Activated naive CD8-positive, alpha-beta T cell treated with anti-CD3 and anti-CD28 coated beads, Interleukin-2, amount 50 U/mL, for 24 hours (primary cell): ENCODE data around the gene RPS21.

Experiments
- ATAC-seq: fragments of 150-1000 bp; cut with Tn5 transposase; one replicate; pipeline ENCODE4 v1.10.0; 2021
- DNase-seq: peaks from one replicate; pipeline ENCODE4 v3.0.0; 2021
- H3K27ac Mint-ChIP-seq: one replicate; pipeline ENCODE4 v1.8.0; 2021; ENCODE audit warnings: mild to moderate bottlenecking, mixed read lengths
- H3K27me3 Mint-ChIP-seq: one replicate; pipeline ENCODE4 v1.8.0; 2021; ENCODE audit warnings: mixed read lengths
- H3K36me3 Mint-ChIP-seq: one replicate; pipeline ENCODE4 v1.8.0; 2021; ENCODE audit warnings: low read depth, mixed read lengths
- H3K4me1 Mint-ChIP-seq: one replicate; pipeline ENCODE4 v1.8.0; 2021; ENCODE audit warnings: mixed read lengths
- H3K4me3 Mint-ChIP-seq: one replicate; pipeline ENCODE4 v1.8.0; 2021; ENCODE audit warnings: mild to moderate bottlenecking, moderate library complexity, mixed read lengths
- H3K9me3 Mint-ChIP-seq: one replicate; pipeline ENCODE4 v1.8.0; 2021; ENCODE audit warnings: mixed read lengths

The RPS21 gene

DNA sequence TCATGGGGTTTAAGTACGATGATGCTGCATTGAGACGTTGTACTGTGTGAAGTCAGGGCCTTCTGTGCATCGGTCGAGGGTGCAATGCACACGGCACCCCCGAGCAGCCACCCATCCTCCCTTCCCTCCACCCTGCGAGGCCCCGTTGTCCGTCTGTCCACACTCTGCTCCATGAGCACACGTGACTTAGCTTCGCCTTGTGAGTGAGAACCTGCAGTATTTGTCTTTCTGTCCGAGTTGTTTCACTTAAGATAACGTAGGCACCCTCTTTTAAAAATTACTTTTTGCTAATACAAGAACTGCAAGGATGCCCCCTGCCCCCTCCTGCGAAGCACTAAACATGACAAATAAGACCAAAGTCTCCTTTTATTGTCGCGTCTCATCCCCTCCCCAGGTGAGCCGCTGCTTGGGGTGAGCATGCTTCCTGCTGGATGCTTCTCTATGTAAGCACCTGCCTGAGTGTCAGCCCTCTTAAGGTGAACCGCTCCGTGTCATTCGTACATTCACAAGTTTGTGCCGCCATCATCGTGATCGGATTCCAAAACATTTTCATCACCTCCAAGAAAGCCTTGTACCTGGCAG lies 44.1 kb downstream of the RPS21 start:
- no peak for DNase-seq
- no peak for ATAC-seq
- H3K36me3 Mint-ChIP-seq = no peaks in the 10 kb centered on the region
- no peak overlapping the region for H3K27ac Mint-ChIP-seq
- no peak overlapping the region for H3K4me3 Mint-ChIP-seq
- H3K27me3 Mint-ChIP-seq = peaks cover 26% of the 10 kb centered on the region
- no peaks in the 10 kb centered on the region for H3K9me3 Mint-ChIP-seq
- no peaks in the 10 kb centered on the region for H3K4me1 Mint-ChIP-seq

DNA sequence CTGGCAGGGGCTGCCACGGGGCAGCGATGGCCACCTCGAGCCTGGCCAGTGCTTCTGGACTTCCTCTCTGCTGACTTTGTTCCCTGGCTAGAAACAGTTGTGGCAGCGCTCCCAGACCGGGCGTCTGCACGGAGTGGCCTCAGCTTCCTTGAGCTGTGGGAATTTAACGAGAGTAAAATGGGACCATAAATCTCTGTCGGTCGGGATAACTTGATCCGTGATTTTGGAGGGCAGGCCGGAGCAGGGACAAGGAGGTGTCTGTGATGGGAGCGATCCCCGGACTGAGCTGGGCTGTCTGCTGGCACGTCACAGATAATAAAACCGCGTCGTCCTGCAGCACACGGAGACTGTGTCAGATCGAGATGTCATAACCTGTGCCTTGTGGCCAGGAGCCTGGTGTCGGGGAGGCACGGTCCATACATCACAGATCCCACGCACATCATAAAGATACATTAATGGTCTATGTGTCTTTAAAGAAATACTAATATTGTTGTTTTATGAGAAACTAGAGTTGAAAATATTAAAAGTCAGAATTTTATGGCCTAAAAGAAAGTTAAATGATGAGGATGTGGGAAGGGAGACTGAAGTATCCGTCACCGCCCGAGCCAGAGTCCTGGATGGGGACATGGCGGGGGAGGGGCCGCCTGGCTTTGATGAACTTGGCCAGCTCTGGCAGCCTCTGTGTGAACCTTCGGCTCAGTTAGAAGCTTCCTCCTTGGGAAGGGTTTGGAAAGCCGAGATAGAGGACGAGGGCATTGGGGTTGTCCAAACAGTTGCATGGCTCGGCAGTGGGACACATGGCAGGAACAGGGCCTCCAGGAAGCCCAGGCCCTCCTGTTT lies 47.0 kb downstream of the RPS21 start:
- H3K4me1 Mint-ChIP-seq = no peaks in the 10 kb centered on the region
- DNase-seq (no peak), ATAC-seq (no peak)
- no peaks in the 10 kb centered on the region for H3K36me3 Mint-ChIP-seq
- H3K27me3 Mint-ChIP-seq = peaks cover 31% of the 10 kb centered on the region
- H3K4me3 Mint-ChIP-seq = no peak overlapping the region
- H3K27ac Mint-ChIP-seq = no peak overlapping the region
- H3K9me3 Mint-ChIP-seq = no peaks in the 10 kb centered on the region

DNA sequence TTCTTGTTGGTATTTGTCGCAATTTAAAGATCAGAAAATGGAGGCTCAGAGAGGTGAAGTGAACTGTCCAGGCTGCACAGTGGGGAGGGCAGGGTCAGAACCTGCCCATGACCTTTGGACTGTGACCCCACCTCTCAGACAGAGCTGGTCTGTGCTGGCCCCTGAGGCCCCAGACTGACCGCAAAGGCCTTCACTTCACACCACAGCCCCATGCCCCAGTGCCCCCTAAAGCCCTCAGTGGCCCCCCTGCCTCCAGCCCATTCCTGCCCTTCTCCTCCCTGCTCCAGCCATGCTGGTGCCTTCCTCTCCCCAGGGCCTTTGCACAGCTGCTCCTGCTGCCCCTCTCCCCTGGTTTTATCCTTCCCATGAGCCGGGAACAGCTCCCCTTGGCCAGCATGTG lies 49.8 kb downstream of the RPS21 start:
- Mint-ChIP-seq H3K27ac (no peak overlapping the region), H3K4me1 (no peaks in the 10 kb centered on the region), H3K4me3 (no peak overlapping the region), H3K36me3 (no peaks in the 10 kb centered on the region), H3K9me3 (no peaks in the 10 kb centered on the region), H3K27me3 (peaks cover 30% of the 10 kb centered on the region)
- DNase-seq = no peak
- ATAC-seq = no peak

DNA sequence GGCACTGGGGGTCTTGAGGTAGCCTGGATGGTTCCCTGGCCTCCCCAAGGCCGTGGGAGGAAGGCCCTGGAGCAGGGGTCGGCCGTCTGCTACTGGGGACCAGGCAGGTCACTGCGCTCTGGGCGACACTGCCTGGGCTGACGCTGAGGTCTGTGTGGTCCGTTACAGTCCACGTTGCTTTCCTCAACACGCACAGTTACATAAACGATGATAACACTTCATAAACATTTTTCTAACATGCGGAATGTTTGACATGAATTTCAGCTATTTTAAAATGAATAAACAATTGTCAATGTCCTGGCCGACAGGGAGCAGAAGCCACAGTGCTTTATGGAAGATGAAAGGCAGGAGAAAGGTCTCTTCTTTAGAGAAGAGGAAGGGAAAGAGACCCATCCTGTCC lies 50.6 kb downstream of the RPS21 start:
- no peak overlapping the region for H3K4me3 Mint-ChIP-seq
- H3K36me3 Mint-ChIP-seq = no peaks in the 10 kb centered on the region
- no peak for ATAC-seq
- H3K27ac Mint-ChIP-seq = no peak overlapping the region
- H3K27me3 Mint-ChIP-seq = peaks cover 30% of the 10 kb centered on the region
- no peaks in the 10 kb centered on the region for H3K9me3 Mint-ChIP-seq
- no peak for DNase-seq
- no peaks in the 10 kb centered on the region for H3K4me1 Mint-ChIP-seq

DNA sequence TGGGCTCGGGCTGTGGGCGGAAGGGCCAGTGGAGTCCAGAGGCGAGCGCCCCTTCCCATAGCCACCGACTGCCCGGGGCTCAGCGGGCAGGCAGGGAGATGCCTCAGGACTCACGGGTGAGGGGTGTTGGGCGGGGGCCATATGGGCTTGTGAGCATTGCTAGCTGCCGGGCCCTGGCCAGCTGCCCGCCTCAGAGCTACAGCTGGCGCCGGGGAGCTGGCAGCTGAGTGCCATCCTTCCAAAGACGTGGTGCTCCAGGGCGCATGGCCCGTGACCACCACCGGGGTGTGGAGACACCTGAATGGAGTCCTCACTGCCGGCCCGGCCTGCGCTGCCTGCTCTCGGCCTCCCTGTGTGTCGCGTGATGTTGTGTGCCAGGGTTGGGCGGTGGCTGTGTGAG lies 51.0 kb downstream of the RPS21 start:
- no peak overlapping the region for H3K27ac Mint-ChIP-seq

More for the DNA sequence above, 51.0 kb downstream of the RPS21 start:
- ATAC-seq (no peak), DNase-seq (no peak)
- Mint-ChIP-seq H3K27me3 (peaks cover 29% of the 10 kb centered on the region), H3K4me3 (no peak overlapping the region), H3K9me3 (no peaks in the 10 kb centered on the region), H3K36me3 (no peaks in the 10 kb centered on the region), H3K4me1 (no peaks in the 10 kb centered on the region)
